ENCODE results near the gene F13B. TPM values are rescaled to one million over a fixed set of nuclear protein-coding genes. Genes with fewer than 3 reads are reported as not detected.

The F13B gene
- total and polyA plus RNA-seq, 2 donors (not counting 3 experiments of a cell fraction or from before 2014, with no cell fraction given), result not detected

- POLR2A ChIA-PET, result no interaction called here
- peaks cover 0 to 18% of the 10 kb centered on the region in 2 experiments for H3K36me3 ChIP-seq (ENCODE audit: control insufficient read depth in 2 of 2, extremely low read depth in 1 of 2, insufficient read depth in 2 of 2, low read length in 2 of 2)
- no peak for TF ChIP-seq POLR2A (IDR thresholded peaks at IDR 0.05; ENCODE audit: low read depth, low read length)
- TF ChIP-seq EZH2 (IDR thresholded peaks at IDR 0.05; ENCODE audit: borderline replicate concordance, low read depth, low read length, severe bottlenecking), result no peak
- TF ChIP-seq MAX (IDR thresholded peaks at IDR 0.05; ENCODE audit: insufficient read depth, insufficient read length), result no peak
- TF ChIP-seq MYC (IDR thresholded peaks at IDR 0.05; ENCODE audit: low read depth, low read length), result no peak
- no peak for TF ChIP-seq JUN (IDR thresholded peaks at IDR 0.05; ENCODE audit: borderline replicate concordance, insufficient read depth, insufficient read length, low read depth)
- no peak for TF ChIP-seq FOS (IDR thresholded peaks at IDR 0.05; ENCODE audit: borderline replicate concordance, insufficient read depth, low read length)
- TF ChIP-seq POLR2AphosphoS5 (IDR thresholded peaks at IDR 0.05; ENCODE audit: insufficient read depth, low read depth, low read length), result no peak
- TF ChIP-seq CTCF (IDR thresholded peaks at IDR 0.05; ENCODE audit: extremely low read depth in 1 of 2, insufficient read depth in 1 of 2, low read depth in 1 of 2, low read length in 2 of 2), result no peak
- TF ChIP-seq GATA2 (IDR thresholded peaks at IDR 0.05; ENCODE audit: insufficient read depth, insufficient read length, low read depth, low read length), result no peak
Measured at GRCh38 chr1:197103300-197103699, 36.2 kb upstream of the F13B start.

More at GRCh38 chr1:197103300-197103699, 36.2 kb upstream of the F13B start:
- no peak overlapping the region for H3K9ac ChIP-seq (replicated peaks; ENCODE audit: extremely low read depth, insufficient read depth, low read length)
- H3K4me3 ChIP-seq (replicated peaks in 1 of 3; ENCODE audit: insufficient read depth in 1 of 3, low read depth in 1 of 3, low read length in 3 of 3), result no peak overlapping the region
- no peaks in the 10 kb centered on the region for H3K4me1 ChIP-seq (ENCODE audit: control insufficient read depth, extremely low read depth, insufficient read depth, low read length)
- no peak overlapping the region for H3K27ac ChIP-seq (ENCODE audit: insufficient read depth, low read depth, low read length)
- peaks cover 7% of the 10 kb centered on the region for H3K79me2 ChIP-seq (ENCODE audit: control insufficient read depth, insufficient read depth, low read length)
- CTCF ChIA-PET, result interaction anchor here (0.7 kb wide), 1 partner anchor 11 kb away, joined by 3 read pairs; no protein-coding TSS in a partner anchor
- intact Hi-C loops (cut with micrococcal nuclease), result no loop called here
- no peak overlapping the region for H2AFZ ChIP-seq (ENCODE audit: low read depth, low read length)
- no peaks in the 10 kb centered on the region for H3K9me1 ChIP-seq (replicated peaks; ENCODE audit: control insufficient read depth, extremely low read depth, insufficient read depth, low read length)
- H4K20me1 ChIP-seq (replicated peaks; ENCODE audit: control insufficient read depth, extremely low read depth, insufficient read depth, low read length), result no peaks in the 10 kb centered on the region
- no TSS peak for BruUV-seq (replicated peaks)
- no peak for FAIRE-seq
- no peaks in the 10 kb centered on the region for H3K27me3 ChIP-seq (ENCODE audit: control insufficient read depth in 2 of 2, insufficient read depth in 2 of 2, low read length in 2 of 2)
- dilution Hi-C loops (cut with MboI; ENCODE audit: extremely low pct_ligation_motif_present, low sequenced_read_pairs), result no loop called here
- peak; percentile 33 for DNase-seq (ENCODE audit: low read depth, low spot score)
- H3K9me3 ChIP-seq (replicated peaks; ENCODE audit: control insufficient read depth, insufficient read depth, low read length), result no peaks in the 10 kb centered on the region
- no peak overlapping the region for H3K4me2 ChIP-seq (ENCODE audit: insufficient read depth, low read length)
